HL-60 (cell line): ENCODE data around the gene NRXN3.

ENCODE experiments used
- DNase-seq, 2 experiments: peaks; one replicate each; pipeline ENCODE4 v3.0.0-alpha.2; 2010 to 2020; ENCODE audit warnings: low read depth in 1 of 2, low spot score in 1 of 2
- H3K27ac ChIP-seq: fragments of 250-450 bp; sonication (Bioruptor Pico); replicated peaks from 2 replicates; pipeline ENCODE4 v1.5.1; 2020; ENCODE audit warnings: mild to moderate bottlenecking, moderate library complexity
- H3K27me3 ChIP-seq: fragments of 250-450 bp; sonication (Bioruptor Pico); 2 replicates; pipeline ENCODE4 v1.5.1; 2021; ENCODE audit warnings: mild to moderate bottlenecking, moderate library complexity; ENCODE audit not compliant: insufficient read depth, poor library complexity, severe bottlenecking
- H3K4me3 ChIP-seq: replicated peaks from 2 replicates; pipeline ENCODE4 v1.5.1; 2011; ENCODE audit warnings: mild to moderate bottlenecking, control low read depth, low read length; ENCODE audit not compliant: insufficient read depth
- GABPA ChIP-seq: IDR thresholded peaks from 2 replicates; pipeline ENCODE4 v1.6.1; 2012; ENCODE audit warnings: low read depth
- POLR2AphosphoS5 ChIP-seq: IDR thresholded peaks from 2 replicates; pipeline ENCODE4 v1.6.1; 2012; ENCODE audit warnings: low read depth
- SPI1 ChIP-seq: IDR thresholded peaks from 2 replicates; pipeline ENCODE4 v1.6.1; 2012; ENCODE audit warnings: low read depth, mild to moderate bottlenecking, borderline replicate concordance
- TF ChIP-seq, protein P1 (sequence below): IDR thresholded peaks from one replicate; pipeline ENCODE4 v1.5.1; 2011; ENCODE audit warnings: low read length, control low read depth, inconsistent platforms; ENCODE audit not compliant: insufficient read depth
- TF ChIP-seq, protein P2 (sequence below): IDR thresholded peaks from 2 replicates; pipeline ENCODE4 v1.6.1; 2012; ENCODE audit warnings: low read depth; ENCODE audit not compliant: insufficient replicate concordance

Gene NRXN3

DNA sequence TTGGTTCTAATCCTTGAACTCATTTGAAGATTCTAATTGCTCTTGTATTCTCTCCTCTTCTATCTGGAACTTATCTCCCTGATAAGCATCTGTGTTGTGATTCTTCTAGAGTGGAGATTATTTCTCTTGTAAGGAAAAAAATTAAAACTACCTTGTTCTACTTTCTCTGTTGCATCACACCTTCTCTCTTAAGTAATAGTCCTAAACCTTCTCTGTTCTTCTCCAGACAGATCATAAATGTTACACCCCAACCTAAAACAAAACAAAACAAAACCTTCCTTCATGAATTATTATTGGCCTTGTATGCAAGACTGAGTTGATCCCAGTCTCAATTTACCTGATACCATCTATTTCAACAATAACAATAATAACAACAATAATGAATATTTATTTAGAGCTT is 1429.1 kb downstream of the NRXN3 start:
- no peaks in the 10 kb centered on the region for H3K27me3 ChIP-seq
- TF ChIP-seq, protein P1, sequence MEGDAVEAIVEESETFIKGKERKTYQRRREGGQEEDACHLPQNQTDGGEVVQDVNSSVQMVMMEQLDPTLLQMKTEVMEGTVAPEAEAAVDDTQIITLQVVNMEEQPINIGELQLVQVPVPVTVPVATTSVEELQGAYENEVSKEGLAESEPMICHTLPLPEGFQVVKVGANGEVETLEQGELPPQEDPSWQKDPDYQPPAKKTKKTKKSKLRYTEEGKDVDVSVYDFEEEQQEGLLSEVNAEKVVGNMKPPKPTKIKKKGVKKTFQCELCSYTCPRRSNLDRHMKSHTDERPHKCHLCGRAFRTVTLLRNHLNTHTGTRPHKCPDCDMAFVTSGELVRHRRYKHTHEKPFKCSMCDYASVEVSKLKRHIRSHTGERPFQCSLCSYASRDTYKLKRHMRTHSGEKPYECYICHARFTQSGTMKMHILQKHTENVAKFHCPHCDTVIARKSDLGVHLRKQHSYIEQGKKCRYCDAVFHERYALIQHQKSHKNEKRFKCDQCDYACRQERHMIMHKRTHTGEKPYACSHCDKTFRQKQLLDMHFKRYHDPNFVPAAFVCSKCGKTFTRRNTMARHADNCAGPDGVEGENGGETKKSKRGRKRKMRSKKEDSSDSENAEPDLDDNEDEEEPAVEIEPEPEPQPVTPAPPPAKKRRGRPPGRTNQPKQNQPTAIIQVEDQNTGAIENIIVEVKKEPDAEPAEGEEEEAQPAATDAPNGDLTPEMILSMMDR: no peak
- TF ChIP-seq GABPA (no peak), SPI1 (no peak), POLR2AphosphoS5 (no peak)
- TF ChIP-seq, protein P2, sequence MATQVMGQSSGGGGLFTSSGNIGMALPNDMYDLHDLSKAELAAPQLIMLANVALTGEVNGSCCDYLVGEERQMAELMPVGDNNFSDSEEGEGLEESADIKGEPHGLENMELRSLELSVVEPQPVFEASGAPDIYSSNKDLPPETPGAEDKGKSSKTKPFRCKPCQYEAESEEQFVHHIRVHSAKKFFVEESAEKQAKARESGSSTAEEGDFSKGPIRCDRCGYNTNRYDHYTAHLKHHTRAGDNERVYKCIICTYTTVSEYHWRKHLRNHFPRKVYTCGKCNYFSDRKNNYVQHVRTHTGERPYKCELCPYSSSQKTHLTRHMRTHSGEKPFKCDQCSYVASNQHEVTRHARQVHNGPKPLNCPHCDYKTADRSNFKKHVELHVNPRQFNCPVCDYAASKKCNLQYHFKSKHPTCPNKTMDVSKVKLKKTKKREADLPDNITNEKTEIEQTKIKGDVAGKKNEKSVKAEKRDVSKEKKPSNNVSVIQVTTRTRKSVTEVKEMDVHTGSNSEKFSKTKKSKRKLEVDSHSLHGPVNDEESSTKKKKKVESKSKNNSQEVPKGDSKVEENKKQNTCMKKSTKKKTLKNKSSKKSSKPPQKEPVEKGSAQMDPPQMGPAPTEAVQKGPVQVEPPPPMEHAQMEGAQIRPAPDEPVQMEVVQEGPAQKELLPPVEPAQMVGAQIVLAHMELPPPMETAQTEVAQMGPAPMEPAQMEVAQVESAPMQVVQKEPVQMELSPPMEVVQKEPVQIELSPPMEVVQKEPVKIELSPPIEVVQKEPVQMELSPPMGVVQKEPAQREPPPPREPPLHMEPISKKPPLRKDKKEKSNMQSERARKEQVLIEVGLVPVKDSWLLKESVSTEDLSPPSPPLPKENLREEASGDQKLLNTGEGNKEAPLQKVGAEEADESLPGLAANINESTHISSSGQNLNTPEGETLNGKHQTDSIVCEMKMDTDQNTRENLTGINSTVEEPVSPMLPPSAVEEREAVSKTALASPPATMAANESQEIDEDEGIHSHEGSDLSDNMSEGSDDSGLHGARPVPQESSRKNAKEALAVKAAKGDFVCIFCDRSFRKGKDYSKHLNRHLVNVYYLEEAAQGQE: no peak
- no peak overlapping the region for H3K4me3 ChIP-seq
- no peak overlapping the region for H3K27ac ChIP-seq
- DNase-seq: no peak

DNA sequence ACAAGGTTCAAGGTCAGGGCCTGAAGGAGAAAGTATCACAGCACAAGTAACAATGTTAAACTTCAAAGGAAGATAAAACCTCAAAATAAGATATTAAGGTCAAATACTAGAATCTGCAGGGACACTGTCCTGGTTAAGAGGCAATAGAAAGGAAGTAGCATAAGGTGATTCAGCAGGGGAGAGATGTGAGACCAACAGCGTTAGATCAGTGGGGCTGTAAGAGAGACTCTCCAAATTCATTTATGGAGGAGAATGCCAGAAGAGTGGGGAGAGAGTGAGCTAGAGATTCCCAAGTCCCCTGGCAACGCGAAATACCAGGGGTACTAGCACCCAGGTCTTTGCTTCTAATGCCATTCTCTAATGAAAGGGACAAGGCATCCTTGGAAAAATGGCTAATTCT is 1430.2 kb downstream of the NRXN3 start:
- TF ChIP-seq POLR2AphosphoS5 (no peak), SPI1 (no peak), GABPA (no peak)
- TF ChIP-seq, protein P2: no peak
- TF ChIP-seq, protein P1: no peak
- no peak overlapping the region for H3K27ac ChIP-seq
- no peak overlapping the region for H3K4me3 ChIP-seq
- H3K27me3 ChIP-seq: no peaks in the 10 kb centered on the region
- no peak for DNase-seq

DNA sequence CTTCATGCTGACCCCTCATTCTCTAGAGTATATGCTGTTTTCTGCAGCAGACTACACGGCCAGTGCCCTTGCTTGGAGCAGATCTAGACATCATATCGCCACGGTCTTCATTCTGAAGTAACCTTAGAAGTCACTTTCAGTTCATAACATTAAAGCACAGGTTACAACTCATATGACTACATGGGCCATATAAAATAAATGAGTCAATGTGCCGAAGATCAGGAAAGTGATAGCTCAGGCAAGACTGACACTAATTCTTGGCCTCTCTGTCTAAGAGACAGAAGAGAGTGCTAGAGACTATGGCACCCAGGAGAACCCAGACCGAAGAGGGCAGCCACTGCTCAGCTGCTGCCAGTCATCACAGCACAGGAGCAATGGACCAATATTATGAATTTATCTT is 1431.4 kb downstream of the NRXN3 start:
- no peak for TF ChIP-seq GABPA
- TF ChIP-seq, protein P1: no peak
- TF ChIP-seq, protein P2: no peak
- no peak for TF ChIP-seq POLR2AphosphoS5
- no peak for TF ChIP-seq SPI1
- DNase-seq: no peak
- no peak overlapping the region for H3K4me3 ChIP-seq
- H3K27ac ChIP-seq: no peak overlapping the region
- H3K27me3 ChIP-seq: no peaks in the 10 kb centered on the region
